COLO668 (cell line): ENCODE data around the gene LRRC3B.
"Not testable (repeated sequence)": the region's sequence is repeated elsewhere in the genome, so short reads cannot be mapped to it uniquely, and the experiment has no call there.

Experiments
- DNase-seq: peaks from one replicate; lab custom pipeline; 2025; ENCODE audit not compliant: unreplicated experiment; lab: John Stamatoyannopoulos, UW

LRRC3B gene

DNA sequence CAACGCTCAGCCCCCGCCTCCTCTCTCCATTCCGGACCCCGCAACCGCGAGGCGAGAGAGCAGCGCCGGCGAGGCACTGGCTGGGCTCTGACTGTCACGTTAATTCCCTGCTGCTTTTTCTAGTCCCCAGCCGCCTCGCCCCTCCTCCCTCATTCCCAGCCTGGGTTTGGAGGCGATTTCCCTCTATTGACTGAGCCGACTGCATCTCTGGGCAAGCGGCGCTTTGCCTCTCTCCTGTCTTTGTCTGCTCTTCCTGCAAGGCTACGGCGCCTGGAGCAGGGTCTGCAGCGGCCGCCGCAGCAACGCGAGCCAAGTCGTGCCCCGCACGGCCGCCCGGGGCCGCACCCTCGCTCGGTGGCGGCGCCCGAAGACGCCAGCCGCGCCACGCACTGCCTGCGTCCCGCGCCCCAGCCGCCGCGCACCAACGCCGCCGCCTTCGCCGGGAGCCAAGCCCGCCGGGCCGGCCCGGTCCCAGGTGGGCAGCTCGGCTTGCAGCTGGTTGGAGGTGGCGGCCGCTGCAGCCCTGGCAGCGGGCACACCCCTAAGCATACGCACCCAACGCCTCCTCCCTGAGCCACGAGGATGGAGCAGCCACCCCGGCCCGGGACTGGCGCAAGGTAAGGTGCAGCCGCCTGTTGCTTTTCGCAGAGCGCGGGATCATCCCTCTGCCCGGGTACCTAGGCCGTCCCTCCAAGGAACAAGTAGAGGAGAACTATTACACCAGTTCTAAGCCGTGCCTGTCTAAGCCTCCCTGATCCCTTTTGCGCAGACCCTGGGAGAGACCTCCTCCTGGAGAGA lies at the start of gene LRRC3B:
LRRC3B (plus strand) TSS at position 152 of the 798 bp plus-strand sequence. CDS start 86,901 bp downstream, outside the sequence.
- peak; percentile 2 for DNase-seq

GRCh38 chr3:26574766-26575165 lies 47.8 kb upstream of the LRRC3B start:
- DNase-seq = no peak

DNA sequence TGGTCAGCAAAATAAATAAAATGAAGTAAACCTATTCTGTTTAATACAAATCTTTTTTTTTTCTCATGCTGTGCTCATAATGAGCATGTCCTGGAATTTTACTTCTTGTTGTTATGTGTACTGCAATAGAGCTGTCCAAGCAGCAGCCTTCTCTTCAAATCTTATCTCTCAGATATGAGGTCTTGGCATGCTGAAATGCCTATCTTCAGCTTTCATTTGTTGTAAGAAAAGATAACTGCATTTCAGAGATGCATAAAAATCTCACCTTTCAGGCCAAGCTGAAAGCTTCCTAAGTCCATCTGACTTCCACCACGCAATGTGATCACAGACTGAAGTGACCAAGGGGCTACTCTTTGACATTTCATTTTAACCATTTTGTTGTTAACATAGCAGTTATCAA lies 43.5 kb upstream of the LRRC3B start:
- no peak for DNase-seq

DNA sequence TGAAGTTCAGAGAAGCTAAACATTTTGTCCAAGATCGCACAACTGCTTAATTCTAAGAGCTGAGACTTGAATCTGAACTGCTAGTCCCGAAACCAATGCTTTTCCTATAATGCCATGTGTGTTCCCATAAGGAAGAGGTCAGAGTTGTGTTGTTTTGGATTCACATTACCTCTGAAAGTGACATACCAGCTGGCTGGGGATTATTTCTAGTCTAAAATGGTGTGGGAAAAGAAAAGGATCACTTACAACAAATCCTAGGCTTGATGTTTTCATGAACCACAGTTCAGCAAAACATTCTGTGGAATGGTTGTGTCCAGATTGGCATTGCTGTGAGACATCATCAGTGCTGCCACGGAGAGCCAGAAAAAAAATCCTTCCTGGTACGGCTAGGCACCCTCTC lies 35.0 kb upstream of the LRRC3B start:
- no peak for DNase-seq

- DNase-seq = no peak
Measured at GRCh38 chr3:26588931-26589330, 33.6 kb upstream of the LRRC3B start.

GRCh38 chr3:26589678-26590077 lies 32.9 kb upstream of the LRRC3B start:
- no peak for DNase-seq

- DNase-seq = no peak
Measured at GRCh38 chr3:26590919-26591484, 31.6 kb upstream of the LRRC3B start.

GRCh38 chr3:26591926-26592325 lies 30.6 kb upstream of the LRRC3B start:
- no peak for DNase-seq

- DNase-seq = no peak
Measured at GRCh38 chr3:26592451-26592850, 30.1 kb upstream of the LRRC3B start.

DNA sequence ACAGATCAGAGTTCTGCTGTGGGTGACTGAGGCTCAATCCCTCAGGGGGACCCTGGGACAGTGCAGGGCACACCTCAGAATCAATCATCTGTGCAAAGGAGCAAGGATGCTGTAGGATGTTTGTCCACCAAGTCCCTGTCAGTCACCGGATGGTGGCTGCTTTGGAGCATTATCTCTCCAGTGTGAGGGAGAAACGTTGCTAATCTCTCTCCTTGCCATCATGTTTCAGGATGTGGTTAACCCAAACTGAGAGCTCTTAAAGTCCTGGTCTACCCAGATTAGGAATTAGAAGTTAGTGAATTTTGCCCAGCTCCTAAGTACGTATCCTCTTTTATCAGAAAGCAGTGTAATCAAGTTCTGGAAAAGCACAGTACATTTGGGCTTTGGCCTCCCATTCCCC lies 26.2 kb upstream of the LRRC3B start:
- DNase-seq = no peak

DNA sequence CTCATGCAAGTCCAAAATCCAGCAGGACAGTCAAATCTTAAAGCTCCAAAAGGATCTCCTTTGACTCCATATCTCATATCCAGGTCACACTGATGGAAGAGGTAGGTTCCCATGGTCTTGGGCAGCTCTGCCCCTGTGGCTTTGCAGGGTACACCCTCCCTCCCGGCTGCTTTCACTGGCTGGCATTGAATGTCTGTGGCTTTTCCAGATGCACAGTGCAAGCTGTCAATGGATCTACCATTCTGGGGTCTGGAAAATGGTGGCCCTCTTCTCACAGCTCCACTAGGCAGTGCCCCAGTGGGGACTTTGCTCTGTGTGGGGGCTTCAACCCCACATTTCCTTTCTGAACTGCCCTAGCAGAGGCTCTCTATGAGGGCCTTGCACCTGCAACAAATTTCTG lies 19.3 kb upstream of the LRRC3B start:
- DNase-seq = not testable (repeated sequence)

- not testable (repeated sequence) for DNase-seq
Measured at GRCh38 chr3:26603771-26604170, 18.8 kb upstream of the LRRC3B start.

DNA sequence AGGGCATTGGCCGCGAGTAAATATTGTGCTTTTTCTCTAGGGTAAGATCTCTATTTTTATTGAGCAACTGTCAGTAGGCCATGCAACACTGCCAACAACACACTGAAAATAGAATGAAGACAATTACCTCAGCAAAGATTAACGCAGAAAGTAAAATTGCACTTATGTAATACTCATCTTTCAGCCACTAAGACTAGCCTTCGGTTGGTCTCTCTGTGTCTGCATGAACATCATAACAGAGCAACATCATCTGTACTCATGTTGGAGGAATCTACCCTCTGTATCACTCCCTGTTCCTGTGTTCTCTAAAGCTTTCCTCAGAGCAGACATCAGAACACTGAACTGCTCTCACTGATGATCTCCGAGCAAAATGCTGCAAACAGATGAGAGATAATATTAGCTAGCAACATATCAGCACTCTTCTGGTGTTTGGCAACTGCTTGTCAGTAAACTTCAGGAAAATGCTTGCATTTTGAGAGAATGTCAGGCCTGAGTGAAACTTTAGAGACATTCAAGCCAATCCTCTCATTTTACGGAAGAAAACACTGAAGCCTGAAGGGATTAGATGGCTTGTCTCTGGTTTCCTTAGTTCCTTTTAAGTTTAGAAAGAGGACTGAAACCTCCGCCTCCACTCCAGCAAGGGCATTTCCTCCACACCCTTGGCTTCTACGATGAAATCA lies 8.4 kb upstream of the LRRC3B start:
- DNase-seq = no peak

DNA sequence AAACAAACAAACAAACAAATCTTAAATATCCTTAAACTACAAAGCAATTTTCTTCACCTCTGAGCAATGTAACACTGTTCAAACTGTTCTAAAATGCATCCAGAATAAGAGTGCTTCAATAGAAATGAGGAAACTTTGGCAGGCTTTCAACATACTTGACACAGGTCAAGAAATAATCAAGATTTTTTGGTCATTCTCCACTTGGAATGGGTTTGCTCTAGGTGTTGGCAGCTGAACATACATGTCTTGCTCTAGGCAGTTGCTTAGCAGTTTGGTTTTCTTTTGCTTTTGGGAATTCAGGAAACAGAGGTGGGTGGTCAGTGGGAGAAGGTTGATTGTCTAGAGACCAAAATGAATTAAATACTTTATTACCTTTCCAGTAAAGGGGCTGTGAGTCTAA lies 1.4 kb upstream of the LRRC3B start:
- DNase-seq = no peak

GRCh38 chr3:26621906-26622620 lies 509 bp upstream of the LRRC3B start:
- DNase-seq = no peak

DNA sequence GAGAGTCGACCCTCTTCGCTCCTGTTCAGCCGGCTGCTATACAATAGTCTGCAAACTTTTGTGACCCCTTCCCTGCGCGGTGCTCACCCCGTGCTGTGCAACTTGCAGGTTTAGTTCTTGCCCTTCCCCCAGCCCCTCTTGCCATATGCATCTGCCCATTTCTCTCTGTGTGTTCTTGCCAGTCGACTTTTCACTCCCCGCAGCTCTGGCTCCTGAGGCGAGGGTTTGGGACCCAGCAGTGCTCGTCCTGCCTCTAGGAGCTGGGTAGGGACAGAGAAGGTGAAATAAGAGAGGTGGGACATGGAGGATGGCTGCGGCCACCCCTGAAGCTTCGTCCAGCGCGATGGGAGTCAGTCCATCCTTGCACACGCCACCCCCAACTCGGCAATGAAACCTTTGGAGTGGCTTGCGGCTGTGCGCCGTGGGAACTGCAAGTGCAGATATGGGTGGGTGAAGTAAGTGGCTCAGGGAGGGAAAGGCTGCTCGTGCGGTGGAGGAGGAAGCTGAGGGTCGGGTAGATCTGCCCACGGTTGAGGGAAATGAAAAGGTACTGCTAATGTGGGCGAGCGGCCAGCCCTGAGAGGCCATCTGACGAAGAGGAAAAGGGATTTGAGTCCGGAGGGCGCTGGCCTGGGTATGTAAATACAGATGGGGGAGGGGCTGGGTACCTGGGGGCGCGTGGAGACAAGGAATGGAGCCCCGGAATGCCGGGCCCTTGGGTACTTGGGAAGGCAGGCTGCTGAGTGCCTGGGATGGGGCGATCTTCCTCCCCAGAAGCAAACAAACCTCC lies 1.0 kb downstream of the LRRC3B start:
- DNase-seq = no peak

DNA sequence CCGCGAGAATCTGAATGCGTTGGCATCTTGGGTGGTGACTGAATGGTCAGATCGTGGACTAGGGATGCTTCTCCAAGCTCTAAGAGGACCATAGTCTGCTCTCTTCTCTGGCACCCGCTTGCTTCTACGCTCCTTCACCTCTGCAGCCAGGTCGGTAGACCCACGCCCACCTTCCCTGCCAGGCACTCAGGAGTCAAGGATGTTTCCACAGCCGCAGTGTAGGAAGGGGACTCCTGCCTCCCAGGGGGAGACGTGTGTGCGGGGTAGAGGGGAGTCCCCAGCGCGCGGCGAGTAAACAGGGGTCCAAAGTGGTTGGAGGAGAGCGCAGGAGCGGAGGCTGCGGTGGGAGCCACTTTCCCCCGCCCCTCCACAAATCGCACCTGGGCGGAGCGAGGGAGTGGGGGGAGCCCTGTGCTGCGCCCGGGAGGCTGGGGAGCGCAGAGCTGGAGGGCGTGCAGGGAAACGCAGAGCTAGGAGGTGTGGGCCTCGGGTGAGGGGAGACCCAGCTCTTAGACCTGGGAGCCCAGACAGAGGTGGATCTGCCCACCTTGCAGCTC lies 1.7 kb downstream of the LRRC3B start:
- DNase-seq = no peak

DNA sequence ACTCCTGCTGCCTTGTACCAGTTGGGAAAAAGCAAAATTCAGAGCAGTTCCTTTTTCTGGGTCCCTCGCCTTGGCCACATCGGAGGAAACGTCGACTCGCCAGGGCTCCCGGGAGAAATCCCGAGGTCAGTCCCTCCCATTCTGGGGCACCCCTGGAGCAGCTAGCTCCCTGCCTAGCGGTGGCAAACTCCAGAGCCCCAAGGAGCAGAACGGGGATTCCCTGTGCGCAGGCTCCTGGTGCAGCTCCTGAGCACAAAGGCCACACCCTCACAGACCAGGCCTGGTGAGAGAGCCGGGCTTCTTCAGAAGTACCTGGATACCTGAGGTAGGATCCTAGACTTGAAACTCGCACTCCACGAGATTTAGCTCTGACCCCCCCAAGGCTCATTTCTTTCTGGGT lies 2.6 kb downstream of the LRRC3B start:
- DNase-seq = no peak

- no peak for DNase-seq
Measured at GRCh38 chr3:26627080-26627479, 4.5 kb downstream of the LRRC3B start.

DNA sequence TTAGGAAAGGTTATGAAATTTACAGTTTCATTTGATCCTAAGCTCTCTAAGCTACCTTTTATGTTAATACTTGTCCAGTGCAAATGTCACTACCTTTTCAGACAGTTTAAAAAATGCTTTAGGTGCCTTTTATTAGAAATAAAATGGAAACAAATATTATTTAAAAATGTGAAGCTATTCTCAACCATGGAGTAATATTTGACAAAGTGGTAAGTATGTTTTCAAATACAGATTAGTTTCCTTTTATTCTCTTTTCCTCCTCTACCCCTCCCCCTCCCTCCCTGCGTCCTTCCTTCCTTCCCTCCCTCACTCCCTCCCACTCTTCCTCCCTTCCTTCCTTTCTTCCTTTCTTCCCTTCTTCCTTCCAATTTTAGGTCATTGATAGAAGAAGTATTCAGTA lies 6.3 kb downstream of the LRRC3B start:
- DNase-seq = no peak
